HG02759 (cell line): ENCODE data around the gene PELI2.
A peak's percentile ranks its signal among the peaks of the same experiment; 100 is the strongest.

Experiments used
- ATAC-seq: cut with Tn5 transposase; IDR thresholded peaks from one replicate; pipeline ENCODE4 v1.9.1; 2021; ENCODE audit warnings: mild to moderate bottlenecking, moderate library complexity; ENCODE audit not compliant: unreplicated experiment

The PELI2 gene

GRCh38 chr14:56170028-56170427 lies 51.8 kb downstream of the PELI2 start:
- no peak for ATAC-seq

DNA sequence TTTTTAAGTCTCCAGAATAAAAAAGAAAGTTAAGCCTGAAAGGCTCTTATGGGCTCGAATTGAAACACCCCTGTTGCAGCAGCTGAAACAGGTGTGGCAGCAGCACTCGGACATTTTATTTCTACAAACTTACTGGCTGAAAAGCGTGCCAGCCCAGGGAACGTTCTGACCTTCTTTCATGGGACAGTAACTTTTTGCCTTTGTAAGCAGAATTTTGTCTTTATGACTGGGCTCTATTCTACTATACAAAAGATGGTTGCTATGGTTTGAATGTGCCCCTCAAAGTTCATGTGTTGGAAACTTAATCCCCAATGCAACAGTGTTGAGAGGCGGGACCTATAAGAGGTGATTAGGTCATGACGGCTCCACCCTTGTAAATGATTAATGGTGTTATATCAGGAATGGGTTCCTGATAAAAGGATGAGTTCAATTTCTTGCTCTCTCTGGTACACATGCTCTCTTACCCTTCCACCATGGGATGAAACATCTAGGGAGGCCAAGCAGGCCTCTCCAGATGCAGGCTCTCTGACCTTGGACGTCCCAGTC lies 52.7 kb downstream of the PELI2 start:
- ATAC-seq = no peak

DNA sequence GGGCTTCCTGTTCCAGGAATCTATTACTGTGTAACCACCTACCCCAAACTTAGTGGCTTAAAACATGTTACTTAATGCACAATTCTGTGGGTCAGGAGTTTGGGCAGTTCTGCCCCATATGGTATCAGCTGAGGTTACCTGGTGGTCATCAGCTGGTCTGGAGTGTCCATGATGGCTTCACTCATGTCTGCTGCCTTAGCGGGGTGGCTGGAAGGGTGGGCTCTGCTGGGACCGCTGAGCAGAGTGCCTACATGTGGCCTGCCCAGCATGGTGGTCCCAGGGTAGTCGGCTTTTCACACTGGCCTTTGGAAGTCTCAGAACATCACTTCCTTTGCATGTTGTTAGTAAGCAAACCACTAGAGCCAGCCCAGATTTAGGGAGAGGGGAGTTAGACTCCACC lies 53.9 kb downstream of the PELI2 start:
- ATAC-seq = no peak

DNA sequence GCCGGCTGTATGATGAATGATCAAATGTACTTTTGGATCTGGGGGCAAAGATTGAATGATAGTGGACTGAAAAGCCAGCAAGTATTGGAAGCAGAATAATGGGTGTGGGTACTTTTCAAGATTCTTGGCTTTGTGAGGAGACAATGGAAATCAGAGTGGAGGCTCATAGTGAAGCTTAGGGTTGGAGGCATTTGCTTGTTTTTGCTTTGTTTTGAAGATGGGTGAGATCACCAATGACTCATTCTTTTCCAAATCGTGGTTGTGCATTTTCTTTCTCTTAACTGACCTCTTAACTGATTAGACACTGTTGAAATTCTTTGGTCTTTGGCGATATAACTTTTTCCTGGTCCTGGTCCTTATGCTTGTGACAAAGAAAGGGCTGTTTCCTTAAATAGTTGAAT lies 54.4 kb downstream of the PELI2 start:
- no peak for ATAC-seq

DNA sequence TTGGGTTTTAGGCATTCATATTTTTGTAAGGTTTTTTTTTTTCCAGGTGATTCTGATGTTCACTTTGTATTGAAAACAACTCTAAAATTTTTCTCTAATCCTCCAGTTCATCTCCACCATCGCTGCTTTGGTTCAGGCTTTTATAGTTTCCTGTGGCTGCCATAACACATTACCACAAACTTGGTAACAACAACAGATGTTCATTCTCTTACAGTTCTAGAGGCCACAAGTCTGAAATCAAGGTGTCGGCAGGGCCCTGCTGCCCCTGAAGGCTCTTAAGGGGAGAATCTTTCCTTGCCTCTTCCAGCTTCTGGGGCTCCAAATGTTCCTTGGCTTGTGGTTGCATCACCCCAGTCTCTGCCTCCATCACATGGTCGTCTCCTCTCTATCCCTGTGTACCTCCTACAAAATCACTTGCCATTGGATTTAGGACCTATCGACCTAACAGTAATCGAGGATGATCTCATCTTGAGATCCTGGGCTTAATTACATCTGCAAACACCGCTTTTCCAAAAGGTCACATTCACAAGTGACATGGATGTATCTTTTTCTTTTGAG lies 55.2 kb downstream of the PELI2 start:
- ATAC-seq = no peak

- no peak for ATAC-seq
Measured at GRCh38 chr14:56175773-56176172, 57.6 kb downstream of the PELI2 start.

GRCh38 chr14:56176530-56176929 lies 58.3 kb downstream of the PELI2 start:
- no peak for ATAC-seq

GRCh38 chr14:56177036-56177435 lies 58.8 kb downstream of the PELI2 start:
- ATAC-seq = no peak

DNA sequence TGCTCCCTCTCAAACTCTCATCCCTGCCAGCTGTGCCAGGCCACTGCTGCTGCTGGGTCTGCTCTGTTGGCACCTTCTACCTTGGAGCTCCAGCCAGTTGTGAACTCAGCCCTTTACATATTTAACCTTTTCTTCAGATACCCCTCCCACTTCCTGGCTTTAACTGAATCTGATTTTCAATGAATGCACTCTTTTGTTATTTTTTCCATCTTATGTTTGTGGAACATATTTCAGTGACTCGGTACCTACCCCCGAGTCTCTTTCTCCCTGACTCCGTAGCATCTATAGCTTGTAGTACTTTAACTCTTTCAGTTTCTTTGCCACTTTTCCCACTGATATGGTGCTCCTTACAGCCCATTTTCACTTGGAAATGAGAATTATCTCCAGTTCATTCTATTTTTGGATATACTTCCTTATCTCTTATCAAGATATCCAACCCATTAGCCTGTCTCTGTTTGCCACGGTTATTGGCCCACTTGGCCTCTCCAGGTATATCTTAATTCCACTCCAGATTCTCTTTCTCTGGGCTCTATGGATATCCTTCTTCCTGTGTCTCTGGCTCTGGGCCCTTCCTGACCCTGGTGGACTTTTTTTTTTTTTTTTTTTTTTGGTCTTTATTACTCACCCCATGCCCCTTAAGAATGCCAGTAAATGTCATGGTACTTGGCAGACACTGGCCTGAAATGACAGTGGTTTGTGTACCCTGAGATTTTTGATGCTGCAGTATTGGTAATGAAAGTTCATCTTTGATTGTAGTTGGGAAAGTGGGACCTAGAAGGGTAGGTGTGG lies 62.7 kb downstream of the PELI2 start:
- no peak for ATAC-seq

GRCh38 chr14:56181681-56182085 lies 63.5 kb downstream of the PELI2 start:
- no peak for ATAC-seq

DNA sequence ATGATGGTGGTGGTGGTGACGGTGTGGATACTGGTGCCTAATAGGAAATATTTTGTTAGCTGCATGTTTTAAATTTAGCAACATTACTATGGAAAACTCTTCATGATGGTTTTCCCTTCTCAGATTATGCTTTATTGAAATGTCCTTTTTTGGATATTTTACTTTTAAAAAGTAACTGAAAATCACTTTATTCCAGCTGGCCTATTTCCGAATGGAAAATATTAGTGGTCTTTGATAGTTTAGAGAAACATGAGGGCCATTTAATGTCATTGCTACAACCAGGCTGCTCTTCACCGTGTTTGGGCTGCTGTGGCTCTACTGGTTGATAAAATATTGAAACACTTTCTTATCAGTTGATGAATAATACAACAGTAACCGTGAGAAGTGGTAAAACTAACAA lies 64.2 kb downstream of the PELI2 start:
- ATAC-seq = no peak

- no peak for ATAC-seq
Measured at GRCh38 chr14:56183631-56184157, 65.5 kb downstream of the PELI2 start.

DNA sequence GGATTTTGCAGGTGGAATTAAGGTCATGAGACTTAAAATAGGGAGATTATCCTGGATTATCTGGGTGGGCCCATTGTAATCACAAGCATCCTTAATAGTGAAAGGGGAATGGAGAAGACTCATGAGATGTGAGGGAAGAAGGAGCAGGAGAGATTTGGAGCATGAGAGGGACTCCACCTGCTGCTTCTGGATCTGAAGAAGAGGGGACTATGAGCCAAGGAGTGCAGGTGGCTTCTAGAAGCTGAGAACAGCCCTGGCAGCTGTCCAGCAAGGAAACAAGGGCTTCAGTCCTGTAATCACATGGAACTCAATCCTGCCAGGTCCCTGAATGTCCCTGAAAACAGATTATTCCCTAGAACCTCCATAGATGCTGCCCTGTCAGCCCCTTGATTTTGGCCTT lies 67.8 kb downstream of the PELI2 start:
- ATAC-seq = no peak

DNA sequence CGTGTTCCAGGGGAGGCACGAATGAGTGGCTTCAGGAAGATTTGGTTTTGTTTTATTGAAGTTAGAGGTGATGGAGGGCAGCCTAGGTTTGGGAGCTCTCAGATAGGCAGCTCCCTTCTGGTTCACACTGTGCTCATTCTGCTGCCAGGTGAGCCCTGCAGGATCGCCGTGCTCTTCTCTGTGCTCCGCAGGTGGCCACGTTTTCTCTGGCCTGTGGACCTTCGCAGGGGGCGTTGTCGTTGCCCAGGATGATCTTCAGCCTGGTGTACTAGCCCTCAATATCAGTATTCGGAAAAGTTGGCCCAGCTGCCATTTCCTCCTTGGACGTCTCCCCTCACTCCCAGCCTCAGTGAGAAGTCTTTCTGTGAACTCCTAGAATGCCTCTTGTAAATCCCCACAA lies 69.5 kb downstream of the PELI2 start:
- ATAC-seq = no peak

- no peak for ATAC-seq
Measured at GRCh38 chr14:56189307-56189706, 71.1 kb downstream of the PELI2 start.

- no peak for ATAC-seq
Measured at GRCh38 chr14:56193347-56193746, 75.1 kb downstream of the PELI2 start.

DNA sequence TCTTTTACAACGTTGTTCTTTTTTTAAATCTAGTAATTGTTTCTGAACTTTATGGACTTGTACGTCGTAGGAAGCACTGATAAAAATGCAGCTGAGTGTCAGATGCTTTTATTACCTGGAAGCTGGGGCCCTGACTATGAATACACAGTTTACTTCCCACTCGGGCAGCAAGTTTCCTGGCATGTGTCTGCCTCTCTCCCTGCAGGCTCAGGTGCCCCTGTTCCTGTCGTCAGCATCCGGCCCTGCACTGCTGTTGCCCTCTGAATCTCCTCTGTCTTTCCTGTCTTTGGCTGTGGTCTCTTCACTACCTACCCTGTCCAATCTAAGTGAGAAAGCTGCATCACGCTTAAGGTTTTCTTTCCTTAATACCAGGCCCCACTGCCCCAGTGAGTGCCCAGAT lies 75.8 kb downstream of the PELI2 start:
- ATAC-seq = no peak

GRCh38 chr14:56195223-56195622 lies 77.0 kb downstream of the PELI2 start:
- no peak for ATAC-seq

DNA sequence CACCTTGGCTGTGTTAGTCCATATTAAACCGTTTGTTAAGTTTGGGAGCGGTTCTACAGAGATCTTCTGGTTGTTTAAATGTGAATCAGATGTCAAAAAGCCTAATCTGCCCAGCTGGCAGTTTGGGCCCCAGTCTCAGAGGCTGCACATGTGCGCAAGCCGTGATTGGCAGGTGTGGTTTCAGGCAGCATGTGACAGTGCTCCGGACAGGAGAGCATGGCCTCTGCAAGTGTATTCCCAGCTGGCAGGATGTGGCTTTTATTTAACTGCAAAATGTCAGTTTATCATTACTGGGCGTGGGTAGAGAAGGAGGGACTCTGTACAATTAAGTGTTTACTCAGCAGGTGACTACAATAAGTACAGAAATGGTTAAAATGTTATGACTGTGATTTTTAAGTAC lies 77.5 kb downstream of the PELI2 start:
- peak; percentile 82 for ATAC-seq

- no peak for ATAC-seq
Measured at GRCh38 chr14:56196274-56196673, 78.1 kb downstream of the PELI2 start.

- ATAC-seq = no peak
Measured at GRCh38 chr14:56197150-56197549, 78.9 kb downstream of the PELI2 start.

DNA sequence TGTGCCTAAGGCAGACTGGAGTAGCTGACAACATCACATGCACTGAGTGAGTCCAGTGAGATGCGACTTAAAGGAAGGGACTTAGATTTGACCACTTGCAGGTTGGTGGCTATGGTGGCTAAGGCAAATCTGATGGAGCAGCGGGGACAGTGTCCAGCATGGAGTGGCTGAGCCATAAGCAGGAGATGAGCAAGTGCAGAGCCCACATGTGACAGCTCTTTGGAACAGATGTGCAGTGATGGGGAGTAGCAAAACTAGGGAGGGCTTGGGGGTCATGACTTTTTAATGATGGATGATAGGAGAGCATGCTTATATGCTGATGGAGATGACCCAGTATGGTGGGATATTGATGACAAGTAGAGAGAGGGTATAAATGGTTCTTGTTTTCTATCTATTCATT lies 80.2 kb downstream of the PELI2 start:
- no peak for ATAC-seq
